SW480 (cell line): ENCODE data around the gene KRAS.

ENCODE experiments used
- DNase-seq: peaks from one replicate; pipeline ENCODE4 v3.0.0-alpha.2; 2016; ENCODE audit warnings: low spot score

Gene KRAS

GRCh38 chr12:25195056-25195971 lies 55.4 kb downstream of the KRAS start, which contains the start of the genes DNAI7 and ETFRF1:
TSS of gene DNAI7 (minus strand) at chr12:25195160. CDS start at chr12:25195078, 82 bp downstream.
TSS of gene ETFRF1 (plus strand) at chr12:25195237. CDS start at chr12:25203957, 8,720 bp downstream.
- DNase-seq: peak; percentile 100

GRCh38 chr12:25194722-25195055 lies 56.0 kb downstream of the KRAS start:
- DNase-seq: no peak

GRCh38 chr12:25194214-25194613 lies 56.5 kb downstream of the KRAS start:
- DNase-seq: no peak

- no peak for DNase-seq
These were observed 59.9 kb downstream of the KRAS start for GRCh38 chr12:25190793-25191192.

GRCh38 chr12:25189656-25190055 lies 61.1 kb downstream of the KRAS start:
- no peak for DNase-seq

- peak; percentile 81 for DNase-seq
These were observed 62.9 kb downstream of the KRAS start for GRCh38 chr12:25187781-25188180.

- DNase-seq: no peak
These were observed 63.8 kb downstream of the KRAS start for GRCh38 chr12:25186788-25187402.

- no peak for DNase-seq
These were observed 64.5 kb downstream of the KRAS start for GRCh38 chr12:25186038-25186787.

- no peak for DNase-seq
These were observed 66.6 kb downstream of the KRAS start for GRCh38 chr12:25184132-25184531.

GRCh38 chr12:25182765-25183164 lies 68.0 kb downstream of the KRAS start:
- DNase-seq: no peak

GRCh38 chr12:25162866-25163265 lies 87.9 kb downstream of the KRAS start:
- DNase-seq: no peak

GRCh38 chr12:25156061-25156460 lies 94.7 kb downstream of the KRAS start:
- no peak for DNase-seq

- DNase-seq: peak; percentile 76
These were observed 95.6 kb downstream of the KRAS start for GRCh38 chr12:25155022-25155576.
